ENCODE data around the gene COL12A1.

- TF ChIP-seq CTCF (IDR thresholded peaks at IDR 0.05) (no peak), EZH2 (IDR thresholded peaks at IDR 0.05; ENCODE audit: borderline replicate concordance, insufficient read depth, low read depth, low read length, poor library complexity, severe bottlenecking) (no peak)
Measured at GRCh38 chr6:75109765-75110164, 96.1 kb downstream of the COL12A1 start.

Data from B cell (primary cell).